ENCODE data around the gene CFAP92.

The CFAP92 gene

GRCh38 chr3:129037093-129037419 lies 43.2 kb upstream of the CFAP92 start:
- H3K4me1 ChIP-seq (ENCODE audit: control insufficient read depth, insufficient read depth, low read length) = no peaks in the 10 kb centered on the region
- no peaks in the 10 kb centered on the region for H3K9me3 ChIP-seq (ENCODE audit: control insufficient read depth, insufficient read depth, low read depth, low read length)
- TF ChIP-seq ZNF18 (tag by site-specific recombination; IDR thresholded peaks at IDR 0.05) (no peak), ZBTB21 (tag by site-specific recombination; IDR thresholded peaks at IDR 0.05) (no peak), ZNF600 (tag by site-specific recombination; IDR thresholded peaks at IDR 0.05) (no peak), ZNF513 (tag by site-specific recombination; IDR thresholded peaks at IDR 0.05) (no peak), KLF17 (tag by site-specific recombination; IDR thresholded peaks at IDR 0.05) (no peak), YY2 (tag by site-specific recombination; IDR thresholded peaks at IDR 0.05) (no peak), ZNF24 (tag by site-specific recombination; IDR thresholded peaks at IDR 0.05) (no peak), ZNF175 (tag by site-specific recombination; IDR thresholded peaks at IDR 0.05) (no peak), ZNF10 (tag by site-specific recombination; IDR thresholded peaks at IDR 0.05) (no peak), ZNF335 (tag by site-specific recombination; conservative IDR thresholded peaks at IDR 0.05) (no peak), ZNF26 (tag by site-specific recombination; IDR thresholded peaks at IDR 0.05) (no peak), ZNF677 (tag by site-specific recombination; IDR thresholded peaks at IDR 0.05) (no peak), ZNF184 (tag by site-specific recombination; IDR thresholded peaks at IDR 0.05) (no peak), PRDM2 (tag by site-specific recombination; IDR thresholded peaks at IDR 0.05; ENCODE audit: borderline replicate concordance) (no peak), ZNF843 (tag by site-specific recombination; IDR thresholded peaks at IDR 0.05) (no peak), ZXDB (tag by site-specific recombination; IDR thresholded peaks at IDR 0.05) (no peak), ZBTB7A (tag by site-specific recombination; IDR thresholded peaks at IDR 0.05; ENCODE audit: low read depth) (no peak)
- H3K36me3 ChIP-seq (ENCODE audit: control insufficient read depth in 2 of 2, insufficient read depth in 1 of 2, low read length in 2 of 2) = no peaks in the 10 kb centered on the region
- H3K27ac ChIP-seq (ENCODE audit: extremely low read depth, low read depth, low read length) = no peak overlapping the region
- CTCF ChIA-PET = interaction anchor here (1.0 to 1.6 kb wide), 2 partner anchors 10 to 67 kb away, joined by 3 to 8 read pairs; no protein-coding TSS in a partner anchor
- POLR2A ChIA-PET = no interaction called here
- H3K4me3 ChIP-seq (ENCODE audit: low read depth, low read length) = no peak overlapping the region
